Uterus (tissue), 2 donors: ENCODE results near the gene PLXNA2.

Experiments used
- POLR2A ChIP-seq, 2 donors: fragments of 450-650 bp; IDR thresholded peaks; one replicate each; pipeline ENCODE4 v1.6.1; 2016; ENCODE audit warnings: antibody characterized with exemption in 2 of 2, mild to moderate bottlenecking in 1 of 2, moderate library complexity in 1 of 2
- TF ChIP-seq, protein P1 (sequence below), 4 experiments: fragments of 200-600 bp in 2 of 4; fragments of 450-650 bp in 2 of 4; sonication (generic) in 2 of 4; IDR thresholded peaks; one replicate each; pipeline ENCODE4 v1.5.1; 2016 to 2019; ENCODE audit warnings: antibody characterized with exemption in 4 of 4, mild to moderate bottlenecking in 2 of 4, moderate library complexity in 1 of 4

DNA sequence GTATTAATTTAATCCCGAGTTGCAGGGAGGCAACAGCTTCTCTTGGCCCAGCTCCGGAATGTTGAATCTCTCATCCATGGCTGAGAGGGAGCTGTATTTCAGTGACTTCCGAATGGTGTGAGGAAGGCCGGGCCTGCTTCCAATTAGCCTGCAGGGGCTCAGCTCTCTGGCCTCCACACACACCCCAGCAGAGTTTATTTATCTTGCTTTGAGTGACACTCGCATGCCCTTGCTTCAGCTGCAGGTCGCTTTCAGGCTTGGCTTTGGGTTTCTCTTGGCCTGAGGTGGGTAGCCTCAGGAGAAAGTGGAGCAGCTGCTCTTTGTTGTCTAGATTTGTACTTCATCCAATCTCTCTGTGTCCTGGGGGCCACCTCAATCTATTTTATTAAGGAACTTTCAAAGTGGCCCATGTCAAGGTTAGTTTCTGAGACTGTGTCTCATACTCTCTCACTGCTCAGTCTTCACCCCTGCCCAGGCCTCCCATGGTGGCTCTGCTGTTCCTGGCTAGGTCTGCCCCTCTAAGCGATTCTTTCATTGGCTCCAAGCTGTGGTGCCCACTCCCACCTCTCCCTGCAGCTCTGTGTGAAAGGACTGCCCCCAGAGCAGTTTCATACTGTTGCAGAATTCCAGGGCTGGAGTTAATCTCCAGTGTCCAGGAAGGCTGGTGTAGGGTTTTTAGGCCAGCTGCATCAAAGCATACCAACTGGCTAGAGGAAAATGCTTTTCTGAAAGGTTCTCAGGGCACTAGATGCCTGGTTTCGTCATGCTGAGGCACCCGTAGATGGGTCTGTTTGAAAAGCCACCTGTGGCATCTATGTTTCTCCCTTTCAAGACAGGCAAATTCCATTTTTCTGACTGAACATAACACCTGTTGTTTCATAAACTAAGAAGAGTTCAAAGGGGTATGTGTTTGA lies 153.5 kb downstream of the PLXNA2 start:
- TF ChIP-seq, protein P1, sequence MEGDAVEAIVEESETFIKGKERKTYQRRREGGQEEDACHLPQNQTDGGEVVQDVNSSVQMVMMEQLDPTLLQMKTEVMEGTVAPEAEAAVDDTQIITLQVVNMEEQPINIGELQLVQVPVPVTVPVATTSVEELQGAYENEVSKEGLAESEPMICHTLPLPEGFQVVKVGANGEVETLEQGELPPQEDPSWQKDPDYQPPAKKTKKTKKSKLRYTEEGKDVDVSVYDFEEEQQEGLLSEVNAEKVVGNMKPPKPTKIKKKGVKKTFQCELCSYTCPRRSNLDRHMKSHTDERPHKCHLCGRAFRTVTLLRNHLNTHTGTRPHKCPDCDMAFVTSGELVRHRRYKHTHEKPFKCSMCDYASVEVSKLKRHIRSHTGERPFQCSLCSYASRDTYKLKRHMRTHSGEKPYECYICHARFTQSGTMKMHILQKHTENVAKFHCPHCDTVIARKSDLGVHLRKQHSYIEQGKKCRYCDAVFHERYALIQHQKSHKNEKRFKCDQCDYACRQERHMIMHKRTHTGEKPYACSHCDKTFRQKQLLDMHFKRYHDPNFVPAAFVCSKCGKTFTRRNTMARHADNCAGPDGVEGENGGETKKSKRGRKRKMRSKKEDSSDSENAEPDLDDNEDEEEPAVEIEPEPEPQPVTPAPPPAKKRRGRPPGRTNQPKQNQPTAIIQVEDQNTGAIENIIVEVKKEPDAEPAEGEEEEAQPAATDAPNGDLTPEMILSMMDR (IDR thresholded peaks at IDR 0.05), result no peak
- TF ChIP-seq POLR2A (IDR thresholded peaks at IDR 0.05), result no peak
